Measurements from ENCODE around the gene KIF20B.
"Not testable (repeated sequence)": the region's sequence is repeated elsewhere in the genome, so short reads cannot be mapped to it uniquely, and the experiment has no call there.

Gene KIF20B

DNA sequence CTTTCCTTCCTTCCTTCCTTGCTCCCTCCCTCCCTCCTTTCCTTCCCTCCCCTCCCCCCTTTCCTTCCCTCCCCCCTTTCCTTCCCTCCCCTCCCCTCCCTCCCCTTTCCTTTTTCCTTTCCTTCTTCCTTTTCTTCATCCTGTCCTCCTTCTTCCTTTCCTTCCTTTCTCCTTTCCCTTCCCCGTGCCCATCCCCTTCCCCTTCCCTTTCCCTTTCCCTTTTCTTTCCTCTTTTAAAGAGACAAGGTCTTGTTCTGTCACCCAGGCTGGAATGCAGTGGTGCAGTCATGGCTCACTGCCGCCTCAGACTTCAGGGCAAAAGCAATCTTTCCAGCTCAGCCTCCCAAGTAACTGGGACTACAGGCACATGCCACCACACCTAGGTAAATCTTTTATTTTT, 54.0 kb downstream of the KIF20B start:
- TF ChIP-seq, protein P1, sequence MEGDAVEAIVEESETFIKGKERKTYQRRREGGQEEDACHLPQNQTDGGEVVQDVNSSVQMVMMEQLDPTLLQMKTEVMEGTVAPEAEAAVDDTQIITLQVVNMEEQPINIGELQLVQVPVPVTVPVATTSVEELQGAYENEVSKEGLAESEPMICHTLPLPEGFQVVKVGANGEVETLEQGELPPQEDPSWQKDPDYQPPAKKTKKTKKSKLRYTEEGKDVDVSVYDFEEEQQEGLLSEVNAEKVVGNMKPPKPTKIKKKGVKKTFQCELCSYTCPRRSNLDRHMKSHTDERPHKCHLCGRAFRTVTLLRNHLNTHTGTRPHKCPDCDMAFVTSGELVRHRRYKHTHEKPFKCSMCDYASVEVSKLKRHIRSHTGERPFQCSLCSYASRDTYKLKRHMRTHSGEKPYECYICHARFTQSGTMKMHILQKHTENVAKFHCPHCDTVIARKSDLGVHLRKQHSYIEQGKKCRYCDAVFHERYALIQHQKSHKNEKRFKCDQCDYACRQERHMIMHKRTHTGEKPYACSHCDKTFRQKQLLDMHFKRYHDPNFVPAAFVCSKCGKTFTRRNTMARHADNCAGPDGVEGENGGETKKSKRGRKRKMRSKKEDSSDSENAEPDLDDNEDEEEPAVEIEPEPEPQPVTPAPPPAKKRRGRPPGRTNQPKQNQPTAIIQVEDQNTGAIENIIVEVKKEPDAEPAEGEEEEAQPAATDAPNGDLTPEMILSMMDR (IDR thresholded peaks at IDR 0.05; ENCODE audit: borderline replicate concordance, control extremely low read depth, extremely low read depth, insufficient read depth, missing control alignments): no peak
- DNase-seq (ENCODE audit: low spot score): no peak
- in situ Hi-C loops (cut with MboI; ENCODE audit: low sequenced_read_pairs, unreplicated experiment): no loop called here

DNA sequence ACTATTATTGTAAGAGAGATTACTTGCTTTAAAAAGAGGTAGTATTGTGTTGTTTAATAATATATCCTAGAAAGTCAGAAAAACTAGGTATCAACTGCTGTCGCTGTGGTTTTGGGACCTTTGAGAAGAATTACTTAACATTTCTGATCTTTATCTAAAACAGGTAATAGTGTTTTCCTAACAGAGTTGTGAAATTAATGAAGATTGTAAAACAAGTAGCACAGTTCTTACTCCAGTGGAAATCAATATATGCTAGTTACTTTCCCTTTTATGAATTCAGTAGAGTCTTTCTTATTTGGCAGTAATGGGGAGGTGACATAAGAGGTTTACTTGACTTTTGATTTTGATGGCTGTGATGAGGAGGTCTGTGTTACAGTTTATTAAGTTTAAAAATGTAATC, 58.1 kb downstream of the KIF20B start:
- in situ Hi-C loops (cut with MboI; ENCODE audit: low sequenced_read_pairs, unreplicated experiment): no loop called here
- TF ChIP-seq, protein P1 (IDR thresholded peaks at IDR 0.05; ENCODE audit: borderline replicate concordance, control extremely low read depth, extremely low read depth, insufficient read depth, missing control alignments): no peak
- no peak for DNase-seq (ENCODE audit: low spot score)

DNA sequence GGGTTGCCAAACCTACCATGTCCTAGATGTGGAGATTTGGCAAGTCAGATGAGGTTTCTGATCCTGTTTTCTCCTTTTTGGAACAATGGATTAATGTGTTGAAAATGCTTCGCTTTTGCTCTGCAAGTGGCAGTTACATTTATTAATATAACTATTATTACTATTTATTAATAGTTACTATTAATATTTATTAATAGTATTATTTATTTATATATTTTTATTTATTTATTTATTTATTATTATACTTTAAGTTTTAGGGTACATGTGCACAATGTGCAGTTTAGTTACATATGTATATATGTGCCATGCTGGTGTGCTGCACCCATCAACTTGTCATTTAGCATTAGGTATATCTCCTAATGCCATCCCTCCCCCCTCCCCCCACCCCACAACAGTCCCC, 62.3 kb downstream of the KIF20B start:
- in situ Hi-C loops (cut with MboI; ENCODE audit: low sequenced_read_pairs, unreplicated experiment): not testable (repeated sequence)

DNA sequence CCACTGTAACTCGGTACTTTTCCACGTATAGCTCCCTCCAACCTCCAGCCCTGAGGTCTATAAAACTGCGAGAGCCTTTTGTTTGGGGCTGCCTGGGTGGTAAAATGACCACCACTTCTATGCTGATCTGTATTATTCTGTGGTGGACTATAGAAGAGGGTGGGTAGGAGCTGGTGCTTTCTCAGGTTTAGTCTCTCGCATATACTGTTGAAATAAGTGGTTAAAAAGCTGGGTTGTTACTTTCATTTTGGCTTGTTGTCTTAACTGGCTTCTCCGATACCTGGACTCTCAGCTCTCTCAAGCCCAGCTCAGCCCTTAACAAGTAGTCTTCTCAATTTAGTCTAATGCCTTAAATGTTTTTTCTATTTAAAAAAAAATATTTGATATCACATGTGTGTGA, 70.3 kb downstream of the KIF20B start:
- in situ Hi-C loops (cut with MboI; ENCODE audit: low sequenced_read_pairs, unreplicated experiment): no loop called here
- TF ChIP-seq, protein P1 (IDR thresholded peaks at IDR 0.05; ENCODE audit: borderline replicate concordance, control extremely low read depth, extremely low read depth, insufficient read depth, missing control alignments): no peak
- DNase-seq (ENCODE audit: low spot score): no peak

More for the DNA sequence above, 62.3 kb downstream of the KIF20B start:
- DNase-seq (ENCODE audit: low spot score): not testable (repeated sequence)

DNA sequence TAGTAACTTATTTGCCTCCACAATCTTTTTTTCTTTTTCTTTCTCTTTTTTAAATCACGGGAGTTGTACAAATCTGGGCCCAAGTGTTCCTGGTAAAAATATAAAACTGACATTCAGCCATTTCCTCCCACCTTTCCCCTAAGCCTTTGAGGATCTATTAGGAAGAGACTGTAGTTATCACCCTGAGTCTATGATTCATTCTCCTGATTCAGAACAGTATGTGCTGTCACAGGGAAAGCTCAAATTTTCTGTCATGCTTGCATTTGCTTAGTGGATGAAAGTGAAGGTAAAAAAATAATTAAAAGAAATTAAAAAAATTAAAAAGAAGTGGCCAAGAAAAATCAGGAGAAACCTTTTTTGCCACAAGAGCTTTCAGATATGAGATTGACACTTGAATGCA, 71.7 kb downstream of the KIF20B start:
- in situ Hi-C loops (cut with MboI; ENCODE audit: low sequenced_read_pairs, unreplicated experiment): no loop called here

DNA sequence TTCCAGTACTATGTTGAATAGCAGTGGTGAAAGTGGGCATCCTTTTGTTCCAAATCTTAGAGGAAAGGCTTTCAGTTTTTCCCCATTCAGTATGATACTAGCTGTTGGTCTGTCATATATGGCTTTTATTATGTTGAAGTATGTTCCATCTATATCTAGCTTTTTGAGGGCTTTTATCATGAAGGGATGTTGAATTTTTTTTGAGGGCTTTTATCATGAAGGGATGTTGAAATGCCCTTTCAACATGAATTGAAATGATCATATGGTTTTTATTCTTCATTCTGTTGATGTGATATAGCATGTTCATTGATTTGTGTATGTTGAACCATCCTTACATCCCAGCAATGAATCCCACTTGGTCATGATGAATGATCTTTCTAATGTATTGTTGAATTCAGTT, 75.3 kb downstream of the KIF20B start:
- in situ Hi-C loops (cut with MboI; ENCODE audit: low sequenced_read_pairs, unreplicated experiment): loop anchor here (25.0 kb wide), 1 partner anchor 1086 kb away; the partner anchor contains the start of genes HTR7 and RPP30
- no peak for DNase-seq (ENCODE audit: low spot score)
- TF ChIP-seq, protein P1 (IDR thresholded peaks at IDR 0.05; ENCODE audit: borderline replicate concordance, control extremely low read depth, extremely low read depth, insufficient read depth, missing control alignments): no peak

More for the DNA sequence above, 71.7 kb downstream of the KIF20B start:
- TF ChIP-seq, protein P1 (IDR thresholded peaks at IDR 0.05; ENCODE audit: borderline replicate concordance, control extremely low read depth, extremely low read depth, insufficient read depth, missing control alignments): no peak
- DNase-seq (ENCODE audit: low spot score): no peak

DNA sequence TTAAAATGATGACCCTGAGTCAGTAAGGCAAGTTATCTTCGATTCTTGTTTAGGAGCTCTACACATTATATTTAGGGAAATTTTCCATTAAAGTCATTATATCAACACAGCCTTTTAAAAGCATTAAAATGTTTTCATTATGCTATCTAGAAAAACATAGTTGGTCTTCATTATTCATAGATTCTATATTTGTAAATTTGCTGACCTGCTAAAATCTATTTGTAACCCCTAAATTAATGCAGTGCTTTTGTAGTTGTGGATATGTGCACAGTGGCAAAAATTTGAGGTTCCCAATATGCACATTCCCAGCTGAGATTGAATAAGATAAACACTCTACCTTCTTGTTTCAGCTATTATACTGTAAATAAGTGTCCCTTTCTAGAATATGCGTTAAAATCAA, 81.1 kb downstream of the KIF20B start:
- in situ Hi-C loops (cut with MboI; ENCODE audit: low sequenced_read_pairs, unreplicated experiment): loop anchor here (25.0 kb wide), 1 partner anchor 1080 kb away; the partner anchor contains the start of genes HTR7 and RPP30
- TF ChIP-seq, protein P1 (IDR thresholded peaks at IDR 0.05; ENCODE audit: borderline replicate concordance, control extremely low read depth, extremely low read depth, insufficient read depth, missing control alignments): no peak
- DNase-seq (ENCODE audit: low spot score): no peak

Data from GM13976 (cell line).